Measurements from ENCODE around the gene KCNAB2.

DNA sequence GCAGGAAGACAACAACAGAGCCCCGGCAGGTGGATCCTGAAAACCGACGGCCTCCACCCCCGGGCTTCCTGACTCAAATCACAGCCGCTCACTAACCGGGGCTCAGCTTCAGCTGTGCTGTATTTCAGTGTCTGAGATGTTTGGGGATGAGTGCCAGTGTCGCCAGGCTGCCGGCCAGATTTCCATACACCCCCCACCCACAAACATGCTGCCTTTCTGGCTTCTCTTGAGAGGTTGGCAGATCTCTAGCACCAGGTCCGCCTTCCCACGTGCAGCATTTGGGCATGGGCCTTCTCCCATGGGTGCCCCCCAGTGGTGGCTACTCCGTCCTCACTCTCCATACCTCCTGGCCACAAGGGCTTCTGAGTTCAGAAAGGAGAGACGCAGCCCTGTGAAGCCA is 34.8 kb downstream of the KCNAB2 start:
- TF ChIP-seq, protein P1, sequence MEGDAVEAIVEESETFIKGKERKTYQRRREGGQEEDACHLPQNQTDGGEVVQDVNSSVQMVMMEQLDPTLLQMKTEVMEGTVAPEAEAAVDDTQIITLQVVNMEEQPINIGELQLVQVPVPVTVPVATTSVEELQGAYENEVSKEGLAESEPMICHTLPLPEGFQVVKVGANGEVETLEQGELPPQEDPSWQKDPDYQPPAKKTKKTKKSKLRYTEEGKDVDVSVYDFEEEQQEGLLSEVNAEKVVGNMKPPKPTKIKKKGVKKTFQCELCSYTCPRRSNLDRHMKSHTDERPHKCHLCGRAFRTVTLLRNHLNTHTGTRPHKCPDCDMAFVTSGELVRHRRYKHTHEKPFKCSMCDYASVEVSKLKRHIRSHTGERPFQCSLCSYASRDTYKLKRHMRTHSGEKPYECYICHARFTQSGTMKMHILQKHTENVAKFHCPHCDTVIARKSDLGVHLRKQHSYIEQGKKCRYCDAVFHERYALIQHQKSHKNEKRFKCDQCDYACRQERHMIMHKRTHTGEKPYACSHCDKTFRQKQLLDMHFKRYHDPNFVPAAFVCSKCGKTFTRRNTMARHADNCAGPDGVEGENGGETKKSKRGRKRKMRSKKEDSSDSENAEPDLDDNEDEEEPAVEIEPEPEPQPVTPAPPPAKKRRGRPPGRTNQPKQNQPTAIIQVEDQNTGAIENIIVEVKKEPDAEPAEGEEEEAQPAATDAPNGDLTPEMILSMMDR (IDR thresholded peaks at IDR 0.05; ENCODE audit: low read depth, low read length): no peak
- TF ChIP-seq EZH2phosphoT487 (IDR thresholded peaks at IDR 0.05; ENCODE audit: low read depth): no peak

Data from OCI-LY3 (cell line).